Peyer's patch (tissue), 4 donors: ENCODE measurements around the gene RAD51D. TPM values are rescaled to one million over a fixed set of nuclear protein-coding genes. Genes with fewer than 3 reads are reported as not detected.

Source experiments
- DNase-seq, 3 donors: peaks; one replicate each; pipeline ENCODE4 v3.0.0-alpha.2; 2017 to 2019
- H3K27ac ChIP-seq, 4 donors: fragments of 200-600 bp; sonication (generic); one replicate each; pipeline ENCODE4 v1.5.1; 2016 to 2019
- H3K27me3 ChIP-seq, 2 donors: fragments of 200-600 bp; sonication (generic); one replicate each; pipeline ENCODE4 v1.5.1; 2019
- H3K36me3 ChIP-seq, 3 donors: fragments of 200-600 bp; sonication (generic); one replicate each; pipeline ENCODE4 v1.5.1; 2016 to 2019
- H3K4me1 ChIP-seq, 4 donors: fragments of 200-600 bp; sonication (generic); one replicate each; pipeline ENCODE4 v1.5.1; 2016 to 2019
- H3K4me3 ChIP-seq, 4 donors: fragments of 200-600 bp; sonication (generic); 1 replicate in 3 of 4; 2 replicates in 1 of 4; pipeline ENCODE4 v1.5.1; 2016 to 2019; ENCODE audit warnings: mild to moderate bottlenecking in 1 of 4
- H3K9me3 ChIP-seq, 4 donors: fragments of 200-600 bp; sonication (generic); one replicate each; pipeline ENCODE4 v1.5.1; 2016 to 2019; ENCODE audit warnings: mild to moderate bottlenecking in 1 of 4
- CTCF ChIP-seq, 6 experiments: fragments of 450-650 bp in 4 of 6; fragments of 200-600 bp in 2 of 6; sonication (generic) in 1 of 6; IDR thresholded peaks; one replicate each; pipeline ENCODE4 v1.5.1; 2017 to 2019; ENCODE audit warnings: antibody characterized with exemption in 6 of 6, mild to moderate bottlenecking in 3 of 6, moderate library complexity in 1 of 6
- POLR2A ChIP-seq, 2 donors: fragments of 450-650 bp; IDR thresholded peaks; one replicate each; pipeline ENCODE4 v1.5.1; 2017; ENCODE audit warnings: antibody characterized with exemption in 2 of 2, mild to moderate bottlenecking in 2 of 2, moderate library complexity in 2 of 2
- total RNA-seq, 4 donors: library from RNA; depleted of rRNA; stranded (reverse); fragments of >200 nt; gene quantifications; one replicate each; pipeline ENCODE4 v1.1.0, GENCODE V29; 2016

The RAD51D gene
- total RNA-seq, 4 donors from 2014 or later = 6.3 to 18.2 (median 14.7) TPM

DNA sequence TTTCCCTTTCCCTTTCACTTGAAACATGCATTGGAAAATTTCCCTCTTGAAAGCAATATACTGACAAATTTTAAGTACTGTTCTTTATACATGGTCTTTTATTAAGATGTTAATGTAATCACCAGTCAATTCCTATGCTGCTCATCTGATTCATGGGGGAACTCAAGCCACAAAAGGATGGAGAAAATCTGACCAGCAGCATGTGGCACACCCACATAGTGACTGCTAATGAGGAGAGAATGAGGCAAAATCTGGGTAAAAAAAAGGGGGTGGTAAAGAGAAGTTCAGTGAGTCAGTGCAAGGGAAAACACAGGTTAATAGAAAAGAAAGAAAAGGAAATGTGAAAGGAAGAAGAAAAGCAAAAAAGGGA, 67.4 kb downstream of the RAD51D start:
- Histone ChIP-seq H3K27me3 (no peaks in the 10 kb centered on the region), H3K4me1 (peaks cover 9 to 32% (median 19%) of the 10 kb centered on the region in 4 donors), H3K9me3 (no peaks in the 10 kb centered on the region), H3K4me3 (no peak overlapping the region), H3K27ac (peak overlapping the region; percentile 55 to 82 (median 76)), H3K36me3 (no peaks in the 10 kb centered on the region)
- TF ChIP-seq CTCF (IDR thresholded peaks at IDR 0.05) (no peak), POLR2A (IDR thresholded peaks at IDR 0.05) (no peak)
- no peak for DNase-seq

- peak overlapping the region; percentile 55 to 82 (median 76) for H3K27ac ChIP-seq
- TF ChIP-seq CTCF (IDR thresholded peaks at IDR 0.05) (no peak), POLR2A (IDR thresholded peaks at IDR 0.05) (no peak)
- H3K4me3 ChIP-seq = peak overlapping the region in 1 of 4 donors; percentile 28
- no peaks in the 10 kb centered on the region for H3K36me3 ChIP-seq
- DNase-seq = no peak
- H3K9me3 ChIP-seq = no peaks in the 10 kb centered on the region
- H3K27me3 ChIP-seq = no peaks in the 10 kb centered on the region
- H3K4me1 ChIP-seq = peaks cover 9 to 36% (median 19%) of the 10 kb centered on the region in 4 donors
These were observed 68.0 kb downstream of the RAD51D start for GRCh38 chr17:35051579-35052240.

- H3K4me3 ChIP-seq = peak overlapping the region in 1 of 4 donors; percentile 28
- DNase-seq = peak in 1 of 3 donors; percentile 39
- no peak for TF ChIP-seq POLR2A (IDR thresholded peaks at IDR 0.05)
- TF ChIP-seq CTCF (IDR thresholded peaks at IDR 0.05) = no peak
- peaks cover 9 to 37% (median 21%) of the 10 kb centered on the region in 4 donors for H3K4me1 ChIP-seq
- H3K9me3 ChIP-seq = no peaks in the 10 kb centered on the region
- no peaks in the 10 kb centered on the region for H3K36me3 ChIP-seq
- H3K27ac ChIP-seq = peak overlapping the region; percentile 55 to 82 (median 76)
- H3K27me3 ChIP-seq = no peaks in the 10 kb centered on the region
These were observed 68.5 kb downstream of the RAD51D start for GRCh38 chr17:35051183-35051578.

DNA sequence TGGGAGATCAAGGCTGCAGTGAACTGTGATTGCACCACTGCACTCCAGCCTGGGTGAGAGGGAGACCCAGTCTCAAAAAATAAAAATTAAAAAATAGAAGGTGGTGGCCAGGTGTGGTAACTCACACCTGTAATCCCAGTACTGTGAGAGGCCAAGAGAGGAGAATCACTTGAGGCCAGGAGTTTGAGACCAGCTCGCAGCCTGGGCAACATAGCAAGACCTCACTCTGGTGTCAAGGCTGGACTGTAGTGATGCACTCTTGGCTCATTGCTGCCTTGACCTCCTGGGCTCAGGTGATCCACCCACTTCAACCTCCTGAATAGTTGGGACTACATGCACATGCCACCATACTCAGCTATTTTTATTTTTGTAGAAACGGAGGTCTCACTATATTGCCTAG, 69.5 kb downstream of the RAD51D start:
- TF ChIP-seq CTCF (IDR thresholded peaks at IDR 0.05) = no peak
- no peak for TF ChIP-seq POLR2A (IDR thresholded peaks at IDR 0.05)
- H3K9me3 ChIP-seq = no peaks in the 10 kb centered on the region
- H3K4me3 ChIP-seq = no peak overlapping the region
- peaks cover 9 to 45% (median 25%) of the 10 kb centered on the region in 4 donors for H3K4me1 ChIP-seq
- DNase-seq = no peak
- H3K36me3 ChIP-seq = no peaks in the 10 kb centered on the region
- peak overlapping the region; percentile 29 to 80 (median 64) for H3K27ac ChIP-seq
- no peaks in the 10 kb centered on the region for H3K27me3 ChIP-seq

- no peak for TF ChIP-seq CTCF (IDR thresholded peaks at IDR 0.05)
- no peak for TF ChIP-seq POLR2A (IDR thresholded peaks at IDR 0.05)
- peaks cover 9 to 45% (median 25%) of the 10 kb centered on the region in 4 donors for H3K4me1 ChIP-seq
- no peak overlapping the region for H3K4me3 ChIP-seq
- DNase-seq = no peak
- peak overlapping the region in 2 of 4 donors; percentile 57 to 80 for H3K27ac ChIP-seq
- H3K27me3 ChIP-seq = no peaks in the 10 kb centered on the region
- no peaks in the 10 kb centered on the region for H3K9me3 ChIP-seq
- no peaks in the 10 kb centered on the region for H3K36me3 ChIP-seq
These were observed 70.8 kb downstream of the RAD51D start for GRCh38 chr17:35048685-35049379.
